ENCODE data around the gene LRCOL1. TPM values are rescaled to one million over a fixed set of nuclear protein-coding genes. Genes with fewer than 3 reads are reported as not detected.
A peak's percentile ranks its signal among the peaks of the same experiment; 100 is the strongest.

The LRCOL1 gene
- total RNA-seq, 2 donors from 2014 or later = not detected

GRCh38 chr12:132621657-132622435 is 11.5 kb upstream of the LRCOL1 start:
- ATAC-seq = peak; percentile 8
- intact Hi-C loops (cut with DNase I, micrococcal nuclease) = no loop called here
- no peak for DNase-seq

- intact Hi-C loops (cut with DNase I, micrococcal nuclease) = no loop called here
- DNase-seq (no peak), ATAC-seq (no peak)
These were observed 10.7 kb upstream of the LRCOL1 start for GRCh38 chr12:132620899-132621656.

GRCh38 chr12:132620113-132620898 is 9.9 kb upstream of the LRCOL1 start:
- DNase-seq = no peak
- intact Hi-C loops (cut with DNase I, micrococcal nuclease) = no loop called here
- ATAC-seq = no peak

- ATAC-seq (no peak), DNase-seq (no peak)
- intact Hi-C loops (cut with DNase I, micrococcal nuclease) = loop anchor here (5.0 to 10.0 kb wide), 2 partner anchors 202 to 205 kb away; no protein-coding TSS in a partner anchor
These were observed 9.2 kb upstream of the LRCOL1 start for GRCh38 chr12:132619386-132620112.

- ATAC-seq = no peak
- intact Hi-C loops (cut with DNase I, micrococcal nuclease) = loop anchor here (5.0 to 10.0 kb wide), 2 partner anchors 202 to 204 kb away; no protein-coding TSS in a partner anchor
- no peak for DNase-seq
These were observed 8.6 kb upstream of the LRCOL1 start for GRCh38 chr12:132619071-132619385.

GRCh38 chr12:132618683-132619043 is 8.3 kb upstream of the LRCOL1 start, which contains the start of gene P2RX2:
TSS of gene P2RX2 (plus strand) at chr12:132618776. CDS start at chr12:132618817, 41 bp downstream.
- intact Hi-C loops (cut with DNase I, micrococcal nuclease) = loop anchor here (5.0 to 10.0 kb wide), 2 partner anchors 201 to 204 kb away; no protein-coding TSS in a partner anchor

GRCh38 chr12:132617822-132618682 is 7.7 kb upstream of the LRCOL1 start:
- DNase-seq = no peak
- intact Hi-C loops (cut with DNase I, micrococcal nuclease) = loop anchor here (5.0 to 10.0 kb wide), 2 partner anchors 201 to 203 kb away; no protein-coding TSS in a partner anchor
- ATAC-seq = peak; percentile 25

More at GRCh38 chr12:132618683-132619043, 8.3 kb upstream of the LRCOL1 start, which contains the start of gene P2RX2:
- no peak for DNase-seq
- ATAC-seq = no peak

GRCh38 chr12:132617135-132617701 is 6.8 kb upstream of the LRCOL1 start:
- DNase-seq (no peak), ATAC-seq (no peak)
- intact Hi-C loops (cut with DNase I, micrococcal nuclease) = loop anchor here (5.0 to 10.0 kb wide), 2 partner anchors 200 to 202 kb away; no protein-coding TSS in a partner anchor

GRCh38 chr12:132615579-132616038 is 5.2 kb upstream of the LRCOL1 start:
- intact Hi-C loops (cut with DNase I, micrococcal nuclease) = loop anchor here (5.0 to 10.0 kb wide), 2 partner anchors 198 to 201 kb away; no protein-coding TSS in a partner anchor
- no peak for ATAC-seq
- no peak for DNase-seq

GRCh38 chr12:132614861-132615578 is 4.6 kb upstream of the LRCOL1 start:
- DNase-seq (peak; percentile 65 to 84), ATAC-seq (peak; percentile 86)
- intact Hi-C loops (cut with DNase I, micrococcal nuclease) = loop anchor here (5.0 to 10.0 kb wide), 2 partner anchors 198 to 200 kb away; no protein-coding TSS in a partner anchor

GRCh38 chr12:132614029-132614428 is 3.6 kb upstream of the LRCOL1 start:
- ATAC-seq (no peak), DNase-seq (no peak)
- intact Hi-C loops (cut with DNase I, micrococcal nuclease) = loop anchor here in 1 of 2 donors (10.0 kb wide), 1 partner anchor 199 kb away; no protein-coding TSS in a partner anchor

GRCh38 chr12:132611620-132612019 is 1.2 kb upstream of the LRCOL1 start:
- ATAC-seq (no peak), DNase-seq (no peak)
- intact Hi-C loops (cut with DNase I, micrococcal nuclease) = loop anchor here in 1 of 2 donors (10.0 kb wide), 1 partner anchor 197 kb away; no protein-coding TSS in a partner anchor

- intact Hi-C loops (cut with DNase I, micrococcal nuclease) = loop anchor here in 1 of 2 donors (10.0 kb wide), 1 partner anchor 196 kb away; no protein-coding TSS in a partner anchor
These were observed 652 bp upstream of the LRCOL1 start for GRCh38 chr12:132610866-132611602.

GRCh38 chr12:132608231-132609171 is 1.9 kb downstream of the LRCOL1 start:
- intact Hi-C loops (cut with DNase I, micrococcal nuclease) = no loop called here
- ATAC-seq (no peak), DNase-seq (no peak)

More at GRCh38 chr12:132610866-132611602, 652 bp upstream of the LRCOL1 start:
- DNase-seq = no peak
- ATAC-seq = no peak
